Fibroblast of lung (primary cell): ENCODE data around the gene CD52. TPM values are rescaled to one million over a fixed set of nuclear protein-coding genes. Genes with fewer than 3 reads are reported as not detected.
"Not testable (repeated sequence)": the region's sequence is repeated elsewhere in the genome, so short reads cannot be mapped to it uniquely, and the experiment has no call there.

ENCODE experiments used
- DNase-seq, 2 donors: peaks; one replicate each; pipeline versions ENCODE4 v3.0.0 to v3.0.0-alpha.2; 2010; ENCODE audit warnings: low read depth in 2 of 2
- H2AFZ ChIP-seq: 2 replicates; pipeline ENCODE4 v1.5.1; 2012; ENCODE audit warnings: low read length, control low read depth, inconsistent platforms
- H3K27ac ChIP-seq: 2 replicates; pipeline ENCODE4 v1.5.1; 2011; ENCODE audit warnings: low read length, control low read depth; ENCODE audit not compliant: insufficient read depth
- H3K27me3 ChIP-seq: 2 replicates; pipeline ENCODE4 v1.5.1; 2011; ENCODE audit warnings: mild to moderate bottlenecking, low read length; ENCODE audit not compliant: control insufficient read depth, insufficient read depth
- H3K36me3 ChIP-seq: 2 replicates; pipeline ENCODE4 v1.5.1; 2011; ENCODE audit warnings: low read length; ENCODE audit not compliant: control insufficient read depth, insufficient read depth
- H3K4me1 ChIP-seq: 2 replicates; pipeline ENCODE4 v1.5.1; 2011; ENCODE audit warnings: low read length; ENCODE audit not compliant: control insufficient read depth, insufficient read depth; ENCODE audit errors: extremely low read depth
- H3K4me2 ChIP-seq: 2 replicates; pipeline ENCODE4 v1.5.1; 2011; ENCODE audit warnings: low read length, control low read depth; ENCODE audit not compliant: insufficient read depth; ENCODE audit errors: extremely low read depth
- H3K4me3 ChIP-seq, 4 experiments: fragments of 200-600 bp in 1 of 4; sonication (generic) in 1 of 4; replicated peaks in 1 of 4; 2 replicates each; pipeline ENCODE4 v1.5.1; 2011 to 2016; ENCODE audit warnings: low read length in 4 of 4, low read depth in 3 of 4, mild to moderate bottlenecking in 3 of 4, control low read depth in 2 of 4, inconsistent platforms in 1 of 4, mixed read lengths in 1 of 4; ENCODE audit not compliant: insufficient read depth in 1 of 4; ENCODE audit errors: control extremely low read depth in 1 of 4
- H3K79me2 ChIP-seq: 2 replicates; pipeline ENCODE4 v1.5.1; 2012; ENCODE audit warnings: mild to moderate bottlenecking, low read length, inconsistent platforms; ENCODE audit not compliant: control insufficient read depth, insufficient read depth
- H3K9ac ChIP-seq: 2 replicates; pipeline ENCODE4 v1.5.1; 2011; ENCODE audit warnings: mild to moderate bottlenecking, low read length, control low read depth; ENCODE audit not compliant: insufficient read depth
- H3K9me3 ChIP-seq: 2 replicates; pipeline ENCODE4 v1.5.1; 2012; ENCODE audit warnings: low read depth, low read length; ENCODE audit not compliant: control insufficient read depth, insufficient read depth
- H4K20me1 ChIP-seq: 2 replicates; pipeline ENCODE4 v1.5.1; 2011; ENCODE audit warnings: low read length; ENCODE audit not compliant: control insufficient read depth, insufficient read depth; ENCODE audit errors: extremely low read depth
- CTCF ChIP-seq, 2 donors: IDR thresholded peaks in 1 of 2; conservative IDR thresholded peaks in 1 of 2; 1 replicate in 1 of 2; 2 replicates in 1 of 2; pipeline ENCODE4 v1.5.1; 2011 to 2012; ENCODE audit warnings: low read length in 2 of 2, control low read depth in 1 of 2, inconsistent platforms in 1 of 2, low read depth in 1 of 2, mild to moderate bottlenecking in 1 of 2
- EZH2 ChIP-seq: IDR thresholded peaks from 2 replicates; pipeline ENCODE4 v1.5.1; 2012; ENCODE audit warnings: low read length, control low read depth, mild to moderate bottlenecking; ENCODE audit errors: missing control alignments
- polyA plus RNA-seq, 2 donors: library from polyadenylated mRNA; depleted of rRNA in 1 of 2; stranded (reverse) in 1 of 2; unstranded in 1 of 2; fragments of >200 nt; gene quantifications; 2 replicates each; pipeline ENCODE4 v1.2.1, GENCODE V29; 2011 to 2012; ENCODE audit warnings: missing spikeins in 1 of 2
- total RNA-seq: library from RNA; depleted of rRNA; stranded (reverse); fragments of >200 nt; gene quantifications from 2 replicates; pipeline ENCODE4 v1.2.1, GENCODE V29; 2014

Gene CD52
- total and polyA plus RNA-seq, 2 donors (not counting 1 experiment from before 2014, with no cell fraction given), result 0.31 TPM; not detected in 1

- H3K9me3 ChIP-seq, result no peaks in the 10 kb centered on the region
- no peak for TF ChIP-seq EZH2
- no peak for TF ChIP-seq CTCF (conservative IDR thresholded peaks at IDR 0.05 in 1 of 2, IDR thresholded peaks at IDR 0.05 in 1 of 2; ENCODE audit: low read depth in 1 of 2, low read length in 2 of 2)
- DNase-seq, result no peak
These were observed 10.8 kb downstream of the CD52 start for GRCh38 chr1:26328597-26328996.

GRCh38 chr1:26329380-26329779 is 11.6 kb downstream of the CD52 start:
- H3K9me3 ChIP-seq, H3K4me2 ChIP-seq: not testable (repeated sequence)

More at GRCh38 chr1:26328597-26328996, 10.8 kb downstream of the CD52 start:
- Histone ChIP-seq H3K27me3 (no peaks in the 10 kb centered on the region), H4K20me1 (no peaks in the 10 kb centered on the region), H3K4me3 (no peak overlapping the region), H3K9ac (no peak overlapping the region), H2AFZ (no peak overlapping the region), H3K4me1 (no peaks in the 10 kb centered on the region), H3K4me2 (no peak overlapping the region), H3K27ac (no peak overlapping the region), H3K79me2 (no peaks in the 10 kb centered on the region), H3K36me3 (no peaks in the 10 kb centered on the region)

GRCh38 chr1:26330276-26330675 is 12.5 kb downstream of the CD52 start:
- H3K4me2 ChIP-seq, result no peak overlapping the region
- TF ChIP-seq EZH2 (no peak), CTCF (conservative IDR thresholded peaks at IDR 0.05 in 1 of 2, IDR thresholded peaks at IDR 0.05 in 1 of 2; ENCODE audit: low read depth in 1 of 2, low read length in 2 of 2) (no peak)
- H3K27me3 ChIP-seq, result no peaks in the 10 kb centered on the region
- no peaks in the 10 kb centered on the region for H3K4me1 ChIP-seq
- H3K27ac ChIP-seq, result no peak overlapping the region
- H3K9me3 ChIP-seq, result no peaks in the 10 kb centered on the region
- no peak overlapping the region for H2AFZ ChIP-seq
- no peak for DNase-seq
- H3K36me3 ChIP-seq, result no peaks in the 10 kb centered on the region
- H3K4me3 ChIP-seq, result no peak overlapping the region
- H3K9ac ChIP-seq, result no peak overlapping the region
- no peaks in the 10 kb centered on the region for H4K20me1 ChIP-seq
- no peaks in the 10 kb centered on the region for H3K79me2 ChIP-seq

More at GRCh38 chr1:26329380-26329779, 11.6 kb downstream of the CD52 start:
- H3K36me3 ChIP-seq, H3K79me2 ChIP-seq, H4K20me1 ChIP-seq, H3K9ac ChIP-seq, DNase-seq, H3K27me3 ChIP-seq, H2AFZ ChIP-seq, H3K27ac ChIP-seq, H3K4me1 ChIP-seq, H3K4me3 ChIP-seq: not testable (repeated sequence)

- not testable (repeated sequence) for H3K4me3 ChIP-seq, H3K4me2 ChIP-seq, H3K27ac ChIP-seq, H3K27me3 ChIP-seq, H3K9ac ChIP-seq, H3K4me1 ChIP-seq, H3K9me3 ChIP-seq, H3K36me3 ChIP-seq, H2AFZ ChIP-seq, DNase-seq, H4K20me1 ChIP-seq, H3K79me2 ChIP-seq
These were observed 15.6 kb downstream of the CD52 start for GRCh38 chr1:26333312-26333711.
